ENCODE results near the gene MYO3B. TPM values are rescaled to one million over a fixed set of nuclear protein-coding genes. Genes with fewer than 3 reads are reported as not detected.

Gene MYO3B
- total and polyA plus RNA-seq, 11 donors, result 0.09 to 0.19 (median 0.10) TPM; not detected in 8

DNA sequence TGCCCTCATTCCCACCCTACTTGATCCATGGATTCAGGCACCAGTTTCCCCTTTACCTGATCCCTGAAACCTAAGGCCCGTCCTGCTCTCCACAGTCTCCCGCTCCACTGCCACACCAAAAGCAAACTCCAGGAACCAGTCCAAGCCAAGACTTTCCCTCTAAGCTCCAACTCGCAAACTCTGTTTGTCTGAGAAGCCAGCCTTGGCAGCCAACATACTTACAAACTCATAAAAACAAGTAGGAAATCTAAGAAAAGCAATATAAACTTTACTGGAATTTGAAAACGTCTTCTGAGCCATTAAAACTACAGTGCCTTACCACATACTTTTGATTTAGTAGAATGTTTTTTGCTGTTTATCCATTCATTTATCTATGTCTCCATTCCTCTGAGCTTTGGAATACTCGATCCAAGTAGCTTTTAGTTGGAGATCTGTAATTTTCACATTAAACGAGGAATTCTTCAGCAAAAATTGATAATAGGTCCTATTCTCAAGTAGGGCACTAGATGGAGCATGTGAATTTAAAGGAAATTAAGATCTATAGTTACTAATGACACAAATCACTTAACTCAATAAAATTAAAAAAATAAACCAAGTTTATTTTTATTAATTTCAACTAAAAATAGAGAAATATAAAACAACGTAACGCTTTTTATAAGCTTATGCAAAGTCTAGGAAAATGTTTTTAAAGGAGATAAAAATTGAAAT, 199.7 kb downstream of the MYO3B start:
- no peak for ATAC-seq
- H3K4me1 ChIP-seq, result no peaks in the 10 kb centered on the region
- H3K36me3 ChIP-seq, result no peaks in the 10 kb centered on the region
- no peak overlapping the region for H3K27ac ChIP-seq
- intact Hi-C loops (cut with DNase I), result loop anchor here in 1 of 10 donors (10.0 kb wide), 1 partner anchor 437 kb away; the partner anchor contains the start of gene GAD1
- no peak for DNase-seq
- 78 to 85% (median 81%) methylated on average over 8 of the region's 8 CpGs for WGBS, 4 donors
- TF ChIP-seq POLR2A (IDR thresholded peaks at IDR 0.05), result no peak
- TF ChIP-seq, protein P1, sequence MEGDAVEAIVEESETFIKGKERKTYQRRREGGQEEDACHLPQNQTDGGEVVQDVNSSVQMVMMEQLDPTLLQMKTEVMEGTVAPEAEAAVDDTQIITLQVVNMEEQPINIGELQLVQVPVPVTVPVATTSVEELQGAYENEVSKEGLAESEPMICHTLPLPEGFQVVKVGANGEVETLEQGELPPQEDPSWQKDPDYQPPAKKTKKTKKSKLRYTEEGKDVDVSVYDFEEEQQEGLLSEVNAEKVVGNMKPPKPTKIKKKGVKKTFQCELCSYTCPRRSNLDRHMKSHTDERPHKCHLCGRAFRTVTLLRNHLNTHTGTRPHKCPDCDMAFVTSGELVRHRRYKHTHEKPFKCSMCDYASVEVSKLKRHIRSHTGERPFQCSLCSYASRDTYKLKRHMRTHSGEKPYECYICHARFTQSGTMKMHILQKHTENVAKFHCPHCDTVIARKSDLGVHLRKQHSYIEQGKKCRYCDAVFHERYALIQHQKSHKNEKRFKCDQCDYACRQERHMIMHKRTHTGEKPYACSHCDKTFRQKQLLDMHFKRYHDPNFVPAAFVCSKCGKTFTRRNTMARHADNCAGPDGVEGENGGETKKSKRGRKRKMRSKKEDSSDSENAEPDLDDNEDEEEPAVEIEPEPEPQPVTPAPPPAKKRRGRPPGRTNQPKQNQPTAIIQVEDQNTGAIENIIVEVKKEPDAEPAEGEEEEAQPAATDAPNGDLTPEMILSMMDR (IDR thresholded peaks at IDR 0.05), result no peak
- no peaks in the 10 kb centered on the region for H3K9me3 ChIP-seq
- no peak overlapping the region for H3K4me3 ChIP-seq
- peaks cover 0 to 29% (median 0%) of the 10 kb centered on the region in 9 donors for H3K27me3 ChIP-seq

GRCh38 chr2:170380267-170380666, 202.3 kb downstream of the MYO3B start:
- DNase-seq (no peak), ATAC-seq (no peak)
- Histone ChIP-seq H3K36me3 (no peaks in the 10 kb centered on the region), H3K9me3 (no peaks in the 10 kb centered on the region), H3K4me1 (no peaks in the 10 kb centered on the region), H3K27ac (no peak overlapping the region), H3K27me3 (peaks cover 0 to 29% (median 0%) of the 10 kb centered on the region in 9 donors), H3K4me3 (no peak overlapping the region)
- WGBS, 4 donors, result 69 to 78% (median 72%) methylated on average over 4 of the region's 4 CpGs
- intact Hi-C loops (cut with DNase I), result no loop called here
- TF ChIP-seq, protein P1 (IDR thresholded peaks at IDR 0.05), result no peak
- TF ChIP-seq POLR2A (IDR thresholded peaks at IDR 0.05), result no peak

DNA sequence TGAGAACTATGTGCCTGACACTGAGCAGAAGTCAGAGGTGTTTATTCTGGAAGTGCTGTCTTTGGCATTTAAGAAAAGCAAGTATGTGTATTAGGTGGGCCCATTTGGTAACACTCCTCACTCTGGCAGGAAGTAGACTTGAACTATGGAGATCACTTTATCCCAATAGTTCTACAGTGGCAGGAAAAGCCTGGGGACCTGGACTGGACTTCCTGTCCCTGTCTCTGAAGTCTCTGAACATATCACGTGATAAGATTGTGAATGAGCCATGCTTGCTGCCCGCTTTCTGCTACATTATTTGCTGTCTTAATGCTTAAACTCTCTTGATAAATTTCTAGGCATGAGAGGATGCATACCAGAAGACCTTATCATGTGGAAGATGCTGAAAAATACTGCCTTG, 203.7 kb downstream of the MYO3B start:
- DNase-seq, result no peak
- Histone ChIP-seq H3K36me3 (no peaks in the 10 kb centered on the region), H3K4me3 (no peak overlapping the region), H3K27me3 (peaks cover 0 to 32% (median 6%) of the 10 kb centered on the region in 9 donors), H3K4me1 (no peaks in the 10 kb centered on the region), H3K27ac (no peak overlapping the region), H3K9me3 (no peaks in the 10 kb centered on the region)
- TF ChIP-seq, protein P1 (IDR thresholded peaks at IDR 0.05), result no peak
- TF ChIP-seq POLR2A (IDR thresholded peaks at IDR 0.05), result no peak
- 55 to 78% (median 72%) methylated on average over 2 of the region's 2 CpGs for WGBS, 4 donors
- ATAC-seq, result no peak
- intact Hi-C loops (cut with DNase I), result no loop called here

GRCh38 chr2:170386554-170386953, 208.6 kb downstream of the MYO3B start:
- H3K27ac ChIP-seq, result no peak overlapping the region
- intact Hi-C loops (cut with DNase I), result no loop called here
- no peak for TF ChIP-seq POLR2A (IDR thresholded peaks at IDR 0.05)
- TF ChIP-seq, protein P1 (IDR thresholded peaks at IDR 0.05), result no peak
- DNase-seq (no peak), ATAC-seq (no peak)
- 61 to 76% (median 66%) methylated on average over 3 of the region's 3 CpGs for WGBS, 4 donors
- H3K36me3 ChIP-seq, result no peaks in the 10 kb centered on the region
- H3K27me3 ChIP-seq, result peaks cover 0 to 41% (median 7%) of the 10 kb centered on the region in 9 donors
- no peak overlapping the region for H3K4me3 ChIP-seq
- H3K9me3 ChIP-seq, result no peaks in the 10 kb centered on the region
- no peaks in the 10 kb centered on the region for H3K4me1 ChIP-seq
